ENCODE measurements around the gene CSAD. TPM values are rescaled to one million over a fixed set of nuclear protein-coding genes. Genes with fewer than 3 reads are reported as not detected.

The CSAD gene
- total RNA-seq: 3.5 and 6.6 TPM in 2 replicates

DNA sequence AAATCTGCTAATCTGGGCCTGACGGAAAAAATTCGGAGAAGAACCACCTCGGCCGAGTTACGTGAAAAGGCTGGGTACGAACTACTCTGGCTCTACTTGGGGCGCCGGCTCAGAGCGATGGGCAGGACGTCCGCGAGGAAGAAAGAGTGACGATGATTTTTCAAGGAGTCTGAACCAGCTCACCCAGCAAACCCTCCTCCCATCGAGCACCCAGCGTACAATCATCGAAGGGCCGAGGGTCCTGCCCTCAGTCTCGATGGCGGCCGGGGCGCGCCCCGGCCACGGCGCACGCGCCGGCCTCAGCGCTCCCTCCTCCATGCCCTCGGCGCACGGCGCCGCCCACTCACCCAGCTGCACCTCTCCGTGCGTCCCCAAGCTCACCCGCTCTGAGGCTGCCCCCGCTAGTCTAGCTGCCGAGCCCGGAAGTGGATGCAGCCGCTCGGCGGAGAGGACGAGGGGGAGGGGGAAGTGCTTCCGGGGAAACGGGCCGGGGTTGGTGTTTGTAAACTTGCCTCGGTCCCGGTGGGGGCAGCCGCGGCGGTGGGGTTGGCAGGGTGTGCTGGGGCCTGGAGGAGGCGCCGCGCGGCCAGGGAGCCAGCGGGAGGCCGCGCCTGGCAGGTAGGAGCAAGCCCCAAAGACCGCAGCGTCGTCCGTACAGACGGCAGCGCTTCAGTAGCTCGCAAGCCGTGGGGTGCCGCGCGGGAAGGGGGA is at the start of gene CSAD, which contains the start of gene ZNF740:
CSAD (minus strand) TSS at position 706 of the 711 bp plus-strand sequence. CDS start 7,455 bp downstream, outside the sequence.
ZNF740 (plus strand) TSS at position 503 of the 711 bp plus-strand sequence. CDS start 1,262 bp downstream, outside the sequence.

GRCh38 chr12:53207042-53207441 is 26.3 kb upstream of the CSAD start, which contains the start of gene ITGB7:
Gene ITGB7 (minus strand): TSS chr12:53207251. CDS start chr12:53200443, 6,808 bp downstream.

Other genes starting within 250 kb of the CSAD start
- gene KRT18, start 231.8 kb downstream of the CSAD start, total RNA-seq: 1,160 and 1,174 TPM in 2 replicates
- gene EIF4B, start 174.5 kb downstream of the CSAD start, total RNA-seq: 422 and 508 TPM in 2 replicates
- 80.5 and 88.8 TPM in 2 replicates for gene TNS2, start 130.9 kb downstream of the CSAD start, total RNA-seq
- 28.5 and 44.1 TPM in 2 replicates for gene SPRYD3, start 101.5 kb downstream of the CSAD start, total RNA-seq
- 1,168 and 1,628 TPM in 2 replicates for gene IGFBP6, start 83.3 kb downstream of the CSAD start, total RNA-seq
- gene SOAT2, start 77.4 kb downstream of the CSAD start, total RNA-seq: 0.18 and 0.29 TPM in 2 replicates
- gene ZNF740, start 203 bp downstream of the CSAD start, total RNA-seq: 6.3 and 6.6 TPM in 2 replicates
- 0.71 TPM in 1 of 2 replicates, not detected in the other for gene ITGB7, start 26.3 kb upstream of the CSAD start, total RNA-seq
- 37.7 and 49.9 TPM in 2 replicates for gene RARG, start 51.3 kb upstream of the CSAD start, total RNA-seq
- gene ESPL1, start 87.4 kb upstream of the CSAD start, total RNA-seq: 7.2 and 8.2 TPM in 2 replicates
- 498 and 536 TPM in 2 replicates for gene PFDN5, start 114.6 kb upstream of the CSAD start, total RNA-seq
- gene MYG1, start 118.8 kb upstream of the CSAD start, total RNA-seq: 106 and 127 TPM in 2 replicates
- gene AAAS, start 140.7 kb upstream of the CSAD start, total RNA-seq: 75.5 and 86.8 TPM in 2 replicates
- gene SP7, start 155.4 kb upstream of the CSAD start, total RNA-seq: not detected in 2 replicates
- gene SP1, start 199.3 kb upstream of the CSAD start, total RNA-seq: 42.7 and 46.1 TPM in 2 replicates
- gene AMHR2, start 242.9 kb upstream of the CSAD start, total RNA-seq: not detected in 2 replicates